NCI-H2029 treated with DMSO at 0.1 percent for 48 hours (cell line): Measurements from ENCODE around the gene CLTB.
"Not testable (repeated sequence)": the region's sequence is repeated elsewhere in the genome, so short reads cannot be mapped to it uniquely, and the experiment has no call there.

Experiments used
- DNase-seq: peaks from one replicate; lab custom pipeline; 2025; lab: John Stamatoyannopoulos, UW

Gene CLTB

GRCh38 chr5:176426876-176427275, 10.5 kb upstream of the CLTB start:
- no peak for DNase-seq

- DNase-seq = no peak
Observed at GRCh38 chr5:176425791-176426190, 9.5 kb upstream of the CLTB start.

GRCh38 chr5:176425138-176425537, 8.8 kb upstream of the CLTB start:
- DNase-seq = no peak

DNA sequence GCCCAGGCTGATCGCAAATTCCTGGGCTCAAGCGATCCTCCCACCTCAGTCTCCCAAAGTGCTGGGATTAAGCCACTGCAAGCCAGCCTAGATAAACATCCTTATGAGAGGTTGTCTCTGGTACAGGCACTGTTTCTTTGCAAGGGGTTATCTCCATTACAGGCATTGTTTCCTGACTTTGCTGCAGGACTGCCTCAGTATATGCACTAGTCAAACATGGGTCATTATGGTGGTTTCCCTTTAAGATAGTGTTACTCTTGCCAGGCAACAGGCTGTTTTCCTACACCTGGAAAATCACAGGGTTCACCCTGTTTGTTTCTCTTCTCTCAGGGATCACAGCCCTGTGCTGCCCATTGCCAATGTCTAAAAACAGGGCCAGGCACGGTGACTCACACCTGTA, 7.8 kb upstream of the CLTB start:
- no peak for DNase-seq

GRCh38 chr5:176420972-176421544, 4.7 kb upstream of the CLTB start:
- no peak for DNase-seq

GRCh38 chr5:176420086-176420485, 3.7 kb upstream of the CLTB start:
- DNase-seq = no peak

DNA sequence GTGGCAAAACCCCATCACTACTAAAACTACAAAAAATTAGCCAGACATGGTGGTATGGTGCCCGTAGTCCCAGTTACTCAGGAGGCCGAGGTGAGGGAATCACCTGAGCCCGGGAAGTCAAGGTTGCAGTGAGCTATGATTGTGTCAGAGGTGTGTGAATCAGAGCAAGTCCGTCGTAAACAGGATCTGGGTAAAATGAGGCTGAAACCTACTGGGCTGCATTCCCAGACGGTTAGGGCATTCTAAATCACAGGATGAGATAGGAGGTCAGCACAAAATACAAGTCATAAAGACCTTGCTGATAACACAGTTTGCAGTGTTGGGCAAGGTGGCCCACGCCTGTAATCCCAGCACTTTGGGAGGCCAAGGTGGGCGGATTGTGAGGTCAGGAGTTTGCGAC, 1.9 kb upstream of the CLTB start:
- DNase-seq = no peak

DNA sequence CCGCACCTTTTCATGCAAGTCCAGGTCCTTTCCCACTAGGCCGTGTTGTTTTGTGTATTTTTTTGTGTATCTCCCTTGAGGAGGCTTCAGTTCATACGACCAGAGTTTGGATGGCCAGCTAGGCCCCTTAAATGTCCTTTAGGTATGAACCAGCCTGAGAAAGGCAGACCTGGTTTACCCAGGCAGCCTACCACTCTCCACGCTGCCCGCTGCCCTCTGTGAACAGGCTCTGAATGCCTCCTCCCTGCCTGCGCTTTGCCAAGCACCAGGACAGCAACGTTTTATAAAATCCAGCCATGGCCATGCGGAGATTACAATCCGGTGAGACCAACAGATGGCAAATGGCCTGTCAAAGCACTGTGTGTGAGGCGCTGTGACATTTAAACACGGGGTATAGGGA, 626 bp upstream of the CLTB start:
- DNase-seq = no peak

GRCh38 chr5:176415240-176415951, 943 bp downstream of the CLTB start:
- DNase-seq = no peak

GRCh38 chr5:176414704-176415103, 1.6 kb downstream of the CLTB start:
- DNase-seq = no peak

GRCh38 chr5:176413709-176414191, 2.6 kb downstream of the CLTB start:
- no peak for DNase-seq

GRCh38 chr5:176413255-176413565, 3.1 kb downstream of the CLTB start:
- DNase-seq = no peak

DNA sequence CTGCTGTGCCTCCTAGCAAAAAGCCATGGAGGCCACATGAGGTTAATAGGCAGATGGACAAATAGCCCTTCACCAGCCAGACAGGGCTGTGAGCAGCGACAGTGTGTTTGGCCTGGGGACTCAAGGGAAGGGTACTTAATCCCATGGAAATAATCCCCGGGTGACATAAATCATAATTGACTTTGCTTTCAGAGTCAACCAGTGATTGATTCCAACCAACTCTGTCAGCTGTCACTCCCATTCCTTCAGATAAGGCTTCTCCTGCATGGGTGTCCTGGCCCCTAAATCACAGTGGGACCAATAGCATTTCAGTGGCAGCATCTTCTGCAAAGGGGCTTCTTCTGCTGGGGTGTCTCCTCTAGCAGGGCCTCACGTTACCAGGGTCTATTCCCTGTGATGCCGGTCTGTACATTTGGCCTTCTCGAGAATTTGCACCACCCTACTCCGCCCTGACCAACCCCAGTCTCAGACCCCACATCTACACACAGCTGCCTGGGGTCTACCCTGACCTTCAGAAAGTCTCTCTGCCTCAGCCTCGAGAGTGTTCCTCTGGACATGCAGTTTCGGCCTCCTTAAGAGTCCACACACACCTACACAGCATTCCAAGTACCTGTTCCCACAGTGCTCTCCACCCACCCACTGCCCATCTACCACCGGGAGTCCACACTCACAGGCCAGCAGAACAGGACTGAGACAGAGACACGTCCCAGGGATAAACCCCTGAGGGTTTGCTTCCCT, 3.7 kb downstream of the CLTB start:
- DNase-seq = no peak

DNA sequence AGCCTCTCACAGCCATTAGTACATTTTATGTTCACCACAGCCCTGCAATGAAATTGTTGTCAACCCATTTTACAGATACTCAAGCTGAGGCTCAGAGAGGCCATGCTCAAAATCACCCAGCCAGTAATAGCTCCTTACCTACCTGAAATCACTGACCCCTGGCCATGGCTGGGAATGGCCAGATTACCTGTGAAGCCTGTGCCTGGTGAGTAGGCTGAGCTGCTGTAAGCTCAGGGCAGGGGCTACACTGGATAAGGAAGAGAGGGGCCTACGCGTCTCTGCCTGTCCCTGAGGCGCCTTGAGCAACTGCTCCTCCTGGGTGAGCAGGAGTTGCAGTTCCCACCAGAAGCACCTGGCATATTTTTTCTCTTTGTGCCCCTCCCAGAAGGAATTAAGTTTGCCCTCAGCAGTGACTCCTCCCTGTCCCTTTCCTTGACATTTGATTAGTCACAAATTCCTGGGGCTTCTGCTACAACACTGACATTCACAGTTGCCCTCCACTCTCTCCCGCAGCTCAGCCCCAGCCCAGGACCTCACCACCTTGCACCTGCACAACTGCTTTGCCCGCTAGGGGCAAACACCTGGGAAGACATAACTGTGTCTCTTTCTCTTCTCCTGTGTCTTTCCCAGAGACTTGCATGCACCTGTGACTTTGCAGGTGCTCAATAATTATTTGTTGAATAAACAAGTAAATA, 5.7 kb downstream of the CLTB start:
- DNase-seq = no peak

DNA sequence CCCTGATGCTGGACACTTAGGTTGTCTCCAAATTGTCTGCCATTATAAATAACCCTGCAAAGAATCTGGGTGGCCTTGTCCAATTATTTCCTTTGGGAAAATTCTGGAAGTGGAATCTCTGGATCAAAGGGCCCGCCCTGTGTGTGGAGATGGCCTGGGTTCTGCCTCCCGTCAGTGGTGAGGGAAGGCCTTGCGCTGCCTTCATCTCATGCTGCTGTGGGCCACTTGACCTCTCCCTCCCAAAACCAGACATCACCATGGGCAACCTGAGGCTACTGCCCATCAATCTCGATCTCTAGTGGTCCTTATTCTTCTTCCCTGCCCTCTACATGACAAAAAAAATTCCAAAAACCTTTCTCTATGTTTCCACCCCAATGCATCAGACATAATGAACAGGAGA, 6.6 kb downstream of the CLTB start:
- no peak for DNase-seq

DNA sequence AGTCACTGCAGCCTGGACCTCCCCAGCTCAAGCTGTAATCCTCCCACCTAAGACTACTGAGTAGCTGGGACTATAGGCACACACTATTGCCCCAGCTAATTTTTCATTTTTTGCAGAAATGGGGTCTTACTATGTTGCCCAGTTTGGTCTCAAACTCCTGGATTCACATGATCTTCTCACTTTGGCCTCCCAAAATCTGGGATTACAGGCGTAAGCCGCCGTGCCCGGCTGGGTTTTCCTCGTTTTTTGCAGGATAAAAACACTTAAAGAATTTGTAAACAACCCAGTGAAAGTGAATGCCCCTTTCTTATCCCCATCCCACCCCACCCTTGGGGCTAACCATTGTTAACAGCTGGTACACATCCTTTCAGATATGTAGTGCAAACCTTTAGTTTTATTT, 7.7 kb downstream of the CLTB start:
- no peak for DNase-seq

DNA sequence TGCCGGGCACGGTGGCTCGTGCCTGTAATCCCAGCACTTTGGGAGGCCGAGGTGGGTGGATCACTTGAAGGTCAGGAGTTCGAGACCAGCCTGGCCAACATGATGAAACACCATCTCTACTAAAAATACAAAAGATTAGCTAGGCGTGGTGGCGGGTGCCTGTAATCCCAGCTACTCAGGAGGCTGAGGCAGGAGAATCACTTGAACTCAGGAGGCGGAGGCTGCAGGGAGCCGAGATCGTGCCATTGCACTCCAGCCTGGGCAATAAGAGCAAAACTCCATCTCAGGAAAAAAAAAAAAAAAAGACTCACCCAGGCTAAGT, 8.1 kb downstream of the CLTB start:
- not testable (repeated sequence) for DNase-seq

- no peak for DNase-seq
Observed at GRCh38 chr5:176407456-176408251, 8.7 kb downstream of the CLTB start.

DNA sequence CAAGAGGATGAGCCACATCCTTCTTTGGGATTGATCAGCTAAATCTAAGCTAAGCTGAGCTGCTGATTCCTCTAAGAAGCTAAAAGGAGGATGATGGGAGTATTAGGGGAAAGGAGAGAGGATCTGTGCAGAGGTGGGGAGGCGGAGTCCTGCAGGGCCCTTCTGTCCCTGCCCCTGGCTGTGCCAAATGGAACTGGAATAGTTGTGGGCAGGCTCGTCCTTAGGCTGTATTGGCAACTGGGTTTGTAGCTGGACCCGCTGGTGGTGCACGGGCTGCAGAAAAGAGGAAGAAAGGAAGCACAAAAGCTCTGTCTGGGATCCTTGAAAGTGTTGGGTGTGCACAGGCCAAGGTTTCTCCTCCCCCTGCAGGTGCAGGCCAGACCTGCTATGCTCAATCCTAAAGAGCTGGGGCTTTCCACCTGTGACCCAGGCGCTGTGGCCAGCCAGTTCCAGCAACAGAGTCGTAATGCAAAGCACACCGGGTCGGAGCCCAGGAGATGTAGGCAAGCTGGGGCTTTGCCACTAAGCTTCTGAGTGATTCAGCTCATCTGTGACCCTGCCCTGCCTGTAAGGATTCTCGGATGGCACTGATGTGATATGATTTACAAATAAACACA, 9.8 kb downstream of the CLTB start:
- DNase-seq = no peak

GRCh38 chr5:176405656-176406435, 10.5 kb downstream of the CLTB start:
- no peak for DNase-seq
